Epithelial cell of esophagus (primary cell): ENCODE data around the gene C4B.
A peak's percentile ranks its signal among the peaks of the same experiment; 100 is the strongest.
"Not testable (repeated sequence)": the region's sequence is repeated elsewhere in the genome, so short reads cannot be mapped to it uniquely, and the experiment has no call there.

Experiments
- DNase-seq: peaks from one replicate; pipeline ENCODE4 v3.0.0; 2010; ENCODE audit warnings: low read depth
- H3K4me3 ChIP-seq: 2 replicates; pipeline ENCODE4 v1.5.1; 2011; ENCODE audit warnings: mild to moderate bottlenecking, low read length, control low read depth
- TF ChIP-seq, protein P1 (sequence below): IDR thresholded peaks from 2 replicates; pipeline ENCODE4 v1.5.1; 2011; ENCODE audit warnings: low read depth, mild to moderate bottlenecking, low read length, control low read depth, inconsistent platforms; ENCODE audit not compliant: insufficient read depth; ENCODE audit errors: missing control alignments

The C4B gene

DNA sequence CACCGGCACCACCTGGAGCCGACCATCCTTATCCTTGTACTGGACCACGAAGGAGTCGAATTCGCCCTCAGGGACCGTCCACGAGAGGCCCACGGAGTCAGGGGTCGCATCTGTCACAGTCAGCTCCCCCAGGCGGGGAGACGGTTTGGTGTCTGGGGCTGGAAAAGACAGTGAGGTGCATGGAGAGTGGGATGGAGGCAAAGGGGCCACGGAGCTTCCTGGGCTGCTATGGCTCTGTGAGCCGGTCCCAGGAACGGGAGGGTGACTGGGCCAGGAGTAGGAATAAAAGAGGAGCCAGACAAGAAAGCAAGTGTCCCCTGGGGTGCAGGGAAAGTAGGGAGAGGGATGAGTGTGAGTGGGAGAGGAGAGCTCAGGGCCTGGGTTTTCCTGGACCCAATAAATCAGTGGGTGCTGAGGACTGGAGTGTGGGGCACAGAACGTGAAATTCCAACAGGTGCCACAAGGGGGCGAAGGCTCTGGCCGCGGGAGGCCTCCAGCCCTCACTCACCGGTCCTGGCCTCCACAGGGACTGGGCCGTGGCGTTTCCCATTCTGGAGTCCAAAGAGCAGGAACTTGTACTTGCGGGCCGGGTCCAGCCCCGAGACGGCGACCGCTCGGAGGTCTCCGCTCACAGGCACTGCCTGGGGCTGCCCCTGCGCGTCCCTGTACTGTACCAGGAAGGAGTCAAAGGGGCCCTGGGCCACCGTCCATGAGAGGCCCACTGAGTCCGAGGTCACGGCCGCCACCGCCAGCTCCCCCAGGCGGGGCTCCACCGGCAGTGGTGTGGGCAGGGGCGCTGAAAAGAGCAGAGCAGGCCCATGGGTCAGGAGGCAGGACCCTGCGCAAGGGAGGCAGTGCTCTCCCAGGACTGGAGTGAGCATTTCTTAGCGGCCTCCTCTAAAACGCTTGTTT, 33.5 kb downstream of the C4B start:
- peak; percentile 55 for DNase-seq
- no peak overlapping the region for H3K4me3 ChIP-seq
- TF ChIP-seq, protein P1, sequence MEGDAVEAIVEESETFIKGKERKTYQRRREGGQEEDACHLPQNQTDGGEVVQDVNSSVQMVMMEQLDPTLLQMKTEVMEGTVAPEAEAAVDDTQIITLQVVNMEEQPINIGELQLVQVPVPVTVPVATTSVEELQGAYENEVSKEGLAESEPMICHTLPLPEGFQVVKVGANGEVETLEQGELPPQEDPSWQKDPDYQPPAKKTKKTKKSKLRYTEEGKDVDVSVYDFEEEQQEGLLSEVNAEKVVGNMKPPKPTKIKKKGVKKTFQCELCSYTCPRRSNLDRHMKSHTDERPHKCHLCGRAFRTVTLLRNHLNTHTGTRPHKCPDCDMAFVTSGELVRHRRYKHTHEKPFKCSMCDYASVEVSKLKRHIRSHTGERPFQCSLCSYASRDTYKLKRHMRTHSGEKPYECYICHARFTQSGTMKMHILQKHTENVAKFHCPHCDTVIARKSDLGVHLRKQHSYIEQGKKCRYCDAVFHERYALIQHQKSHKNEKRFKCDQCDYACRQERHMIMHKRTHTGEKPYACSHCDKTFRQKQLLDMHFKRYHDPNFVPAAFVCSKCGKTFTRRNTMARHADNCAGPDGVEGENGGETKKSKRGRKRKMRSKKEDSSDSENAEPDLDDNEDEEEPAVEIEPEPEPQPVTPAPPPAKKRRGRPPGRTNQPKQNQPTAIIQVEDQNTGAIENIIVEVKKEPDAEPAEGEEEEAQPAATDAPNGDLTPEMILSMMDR: peak; percentile 83

DNA sequence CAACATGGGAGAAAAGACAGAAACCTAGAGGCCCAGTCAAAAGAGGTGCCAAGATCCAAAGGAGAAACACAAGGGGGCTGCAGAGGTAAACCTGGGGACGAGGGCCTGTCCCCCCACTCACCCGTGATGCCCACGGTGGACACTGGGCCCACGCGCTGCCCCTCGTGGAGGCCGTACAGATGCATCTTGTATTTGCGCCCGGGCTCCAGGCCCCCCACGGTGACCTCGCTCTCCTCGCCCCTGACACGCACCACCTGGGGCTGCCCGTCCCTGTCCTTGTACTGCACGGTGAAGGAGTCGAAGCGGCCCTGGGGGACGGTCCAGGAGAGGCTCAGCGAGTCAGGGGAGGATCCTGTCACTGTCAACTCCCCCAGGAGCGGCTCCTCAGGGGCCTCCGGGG, 34.6 kb downstream of the C4B start:
- DNase-seq, H3K4me3 ChIP-seq: not testable (repeated sequence)

DNA sequence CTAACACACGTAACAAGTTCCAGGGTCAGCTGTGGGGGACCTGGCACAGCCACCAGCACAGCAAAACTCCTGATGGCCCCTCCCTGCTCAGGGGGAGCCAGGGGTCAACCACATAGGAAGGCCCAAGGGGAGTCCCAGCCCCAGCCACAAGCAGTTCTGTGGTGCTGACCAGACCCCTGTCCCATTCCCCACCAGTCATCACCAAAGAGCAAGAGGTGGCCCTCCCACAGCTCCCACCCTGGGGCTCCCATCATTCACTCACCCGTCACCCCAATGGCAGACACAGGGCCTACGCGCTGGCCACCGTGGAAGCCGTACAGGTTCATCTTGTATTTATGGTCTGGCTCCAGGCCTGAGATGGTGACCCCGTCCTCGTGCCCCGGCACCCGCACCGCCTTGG, 35.1 kb downstream of the C4B start:
- not testable (repeated sequence) for H3K4me3 ChIP-seq, DNase-seq

DNA sequence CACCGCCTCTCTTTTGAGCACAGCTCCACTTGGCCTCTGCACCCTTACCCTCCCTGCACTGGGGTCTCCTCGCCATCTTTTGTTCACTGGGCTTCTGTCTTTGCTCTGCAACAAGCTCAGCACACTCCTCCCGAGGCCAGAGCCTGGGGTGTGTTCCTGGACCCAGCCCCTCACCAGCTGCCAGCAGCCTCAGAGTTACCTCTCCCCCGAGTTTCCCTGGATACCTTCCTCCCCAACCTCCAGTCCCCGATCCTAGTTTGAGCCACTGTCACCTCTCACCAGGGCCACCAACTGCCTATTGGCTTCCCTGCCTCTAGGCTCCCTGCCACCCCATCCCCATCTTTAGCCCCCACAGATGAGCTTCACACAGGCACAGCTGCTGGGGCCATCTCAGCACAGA, 36.0 kb downstream of the C4B start:
- TF ChIP-seq, protein P1: no peak
- DNase-seq: no peak
- H3K4me3 ChIP-seq: no peak overlapping the region

DNA sequence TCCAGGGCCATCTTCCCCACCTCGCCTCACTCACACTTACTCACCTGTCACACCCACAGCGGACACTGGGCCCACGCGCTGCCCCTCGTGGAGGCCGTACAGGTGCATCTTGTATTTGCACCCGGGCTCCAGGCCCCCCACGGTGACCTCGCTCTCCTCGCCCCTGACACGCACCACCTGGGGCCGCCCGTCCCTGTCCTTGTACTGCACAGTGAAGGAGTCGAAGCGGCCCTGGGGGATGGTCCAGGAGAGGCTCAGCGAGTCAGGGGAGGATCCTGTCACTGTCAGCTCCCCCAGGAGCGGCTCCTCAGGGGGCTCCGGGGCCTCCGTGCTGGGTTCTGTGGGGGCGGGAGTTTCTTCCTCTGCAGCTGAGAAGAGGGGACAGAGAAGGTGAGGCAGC, 38.0 kb downstream of the C4B start:
- H3K4me3 ChIP-seq, DNase-seq: not testable (repeated sequence)

DNA sequence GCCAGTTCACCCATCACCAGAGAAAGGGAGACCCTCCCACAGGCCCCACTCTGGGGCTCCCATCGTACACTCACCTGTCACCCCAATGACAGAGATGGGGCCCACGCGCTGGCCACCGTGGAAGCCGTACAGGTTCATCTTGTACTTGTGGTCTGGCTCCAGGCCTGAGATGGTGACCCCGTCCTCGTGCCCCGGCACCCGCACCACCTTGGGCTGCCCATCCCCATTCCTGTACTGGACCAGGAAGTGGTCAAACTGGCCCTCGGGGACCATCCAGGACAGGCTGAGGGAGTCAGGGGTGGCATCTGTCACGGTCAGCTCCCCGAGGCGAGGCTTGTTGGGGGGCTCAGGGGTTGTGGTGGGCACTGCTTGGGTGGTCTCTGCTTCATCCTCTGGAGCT, 38.7 kb downstream of the C4B start:
- H3K4me3 ChIP-seq, DNase-seq: not testable (repeated sequence)

DNA sequence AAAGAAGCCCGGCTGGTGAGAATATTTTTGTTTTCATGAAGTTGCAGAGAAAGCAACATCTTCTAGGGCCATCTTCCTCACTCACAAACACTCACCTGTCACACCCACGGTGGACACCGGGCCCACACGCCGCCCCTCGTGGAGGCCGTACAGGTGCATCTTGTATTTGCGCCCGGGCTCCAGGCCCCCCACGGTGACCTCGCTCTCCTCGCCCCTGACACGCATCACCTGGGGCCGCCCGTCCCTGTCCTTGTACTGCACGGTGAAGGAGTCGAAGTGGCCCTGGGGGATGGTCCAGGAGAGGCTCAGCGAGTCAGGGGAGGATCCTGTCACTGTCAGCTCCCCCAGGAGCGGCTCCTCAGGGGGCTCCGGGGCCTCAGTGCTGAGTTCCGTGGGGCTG, 41.2 kb downstream of the C4B start:
- not testable (repeated sequence) for DNase-seq, H3K4me3 ChIP-seq

DNA sequence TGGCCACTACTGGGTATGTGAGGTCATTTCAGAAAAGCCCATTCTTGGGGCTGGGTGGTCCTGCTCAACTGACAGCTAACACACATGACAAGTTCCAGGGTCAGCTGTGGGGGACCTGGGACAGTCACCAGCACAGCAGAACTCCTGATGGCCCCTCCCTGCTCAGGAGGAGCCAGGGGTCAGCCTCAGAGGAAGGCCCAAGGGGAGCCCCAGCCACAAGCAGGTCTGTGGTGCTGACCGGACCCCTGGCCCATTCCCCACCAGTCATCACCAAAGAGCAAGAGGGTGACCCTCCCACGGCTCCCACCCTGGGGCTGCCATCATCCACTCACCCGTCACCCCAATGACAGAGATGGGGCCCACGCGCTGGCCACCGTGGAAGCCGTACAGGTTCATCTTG, 41.7 kb downstream of the C4B start:
- no peak overlapping the region for H3K4me3 ChIP-seq
- no peak for DNase-seq
- TF ChIP-seq, protein P1: no peak

DNA sequence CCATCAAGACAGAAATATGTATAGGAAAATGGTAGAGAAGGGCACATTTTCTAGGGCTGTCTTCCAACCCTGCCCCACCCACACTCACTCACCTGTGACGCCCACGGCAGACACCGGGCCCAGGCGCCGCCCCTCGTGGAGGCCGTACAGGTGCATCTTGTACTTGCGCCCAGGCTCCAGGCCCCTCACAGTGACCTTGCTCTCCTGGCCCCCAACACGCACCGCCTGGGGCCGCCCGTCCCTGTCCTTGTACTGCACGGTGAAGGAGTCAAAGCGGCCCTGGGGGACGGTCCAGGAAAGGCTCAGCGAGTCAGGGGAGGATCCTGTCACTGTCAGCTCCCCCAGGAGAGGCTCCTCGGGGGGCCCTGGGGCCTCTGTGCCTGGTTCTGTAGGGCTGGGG, 43.4 kb downstream of the C4B start:
- TF ChIP-seq, protein P1: no peak
- H3K4me3 ChIP-seq: no peak overlapping the region
- DNase-seq: no peak

DNA sequence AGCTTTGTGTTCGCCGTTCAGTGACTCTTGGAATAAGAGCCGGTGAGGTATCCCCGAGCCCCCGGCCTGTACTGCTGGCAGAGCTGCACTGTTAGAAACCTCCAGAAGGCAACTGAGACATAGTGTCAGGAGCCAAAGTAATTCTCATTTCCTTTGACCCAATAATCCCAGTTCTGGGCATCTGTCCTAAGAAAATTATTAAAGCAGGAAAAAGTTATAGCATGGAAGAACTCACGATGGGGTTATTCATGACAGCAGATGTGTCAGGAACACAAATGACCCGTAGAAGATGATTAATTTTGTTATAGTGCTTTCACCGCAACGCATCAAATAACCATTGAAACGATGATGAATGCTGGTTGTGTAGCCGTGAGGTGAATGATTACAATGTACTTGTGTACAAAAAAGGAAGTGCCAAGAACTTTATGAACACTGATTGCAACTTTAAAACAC, 43.9 kb downstream of the C4B start:
- DNase-seq: no peak
- TF ChIP-seq, protein P1: no peak
- H3K4me3 ChIP-seq: no peak overlapping the region
